Measurements from ENCODE around the gene EVL. TPM values are rescaled to one million over a fixed set of nuclear protein-coding genes. Genes with fewer than 3 reads are reported as not detected.

The EVL gene
- total RNA-seq, 4 donors from 2014 or later: 33.7 to 148 (median 56.1) TPM

DNA sequence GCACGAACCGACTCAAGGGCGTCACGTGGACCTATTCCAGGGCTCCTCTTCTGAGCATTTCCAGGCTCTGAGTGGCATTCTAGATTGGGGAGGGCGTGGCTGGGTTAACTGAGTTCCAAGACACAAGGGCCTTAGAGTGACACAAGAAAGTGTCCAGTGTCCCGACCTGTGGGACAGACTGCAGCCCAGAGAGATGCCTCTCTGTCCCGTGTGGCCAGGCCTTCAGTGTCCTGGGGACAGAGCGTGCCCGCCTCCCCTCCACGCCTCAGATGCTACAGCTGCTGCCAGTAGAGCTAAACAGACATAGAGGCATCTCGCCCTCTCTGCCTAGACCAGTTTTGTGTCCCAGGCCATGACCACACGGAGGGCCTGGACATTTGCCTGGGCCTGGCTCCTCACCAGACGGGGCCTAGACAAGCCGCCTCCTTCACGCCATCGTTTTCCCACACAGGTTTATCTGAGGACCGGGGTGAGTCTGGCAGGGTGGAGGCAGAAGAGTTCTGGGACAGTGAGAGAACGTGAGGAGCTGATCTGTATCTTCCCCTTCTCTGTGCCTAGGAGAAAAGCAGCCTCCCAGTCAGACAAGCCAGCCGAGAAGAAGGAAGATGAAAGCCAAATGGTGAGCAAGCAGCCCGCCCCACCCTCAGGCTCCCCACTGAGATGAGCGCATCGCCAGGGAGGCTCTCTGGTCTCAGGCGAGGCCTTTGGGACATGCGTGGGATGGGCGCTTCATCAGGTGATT is 67.1 kb downstream of the EVL start:
- no peak for DNase-seq (ENCODE audit: low spot score)
- TF ChIP-seq, protein P1, sequence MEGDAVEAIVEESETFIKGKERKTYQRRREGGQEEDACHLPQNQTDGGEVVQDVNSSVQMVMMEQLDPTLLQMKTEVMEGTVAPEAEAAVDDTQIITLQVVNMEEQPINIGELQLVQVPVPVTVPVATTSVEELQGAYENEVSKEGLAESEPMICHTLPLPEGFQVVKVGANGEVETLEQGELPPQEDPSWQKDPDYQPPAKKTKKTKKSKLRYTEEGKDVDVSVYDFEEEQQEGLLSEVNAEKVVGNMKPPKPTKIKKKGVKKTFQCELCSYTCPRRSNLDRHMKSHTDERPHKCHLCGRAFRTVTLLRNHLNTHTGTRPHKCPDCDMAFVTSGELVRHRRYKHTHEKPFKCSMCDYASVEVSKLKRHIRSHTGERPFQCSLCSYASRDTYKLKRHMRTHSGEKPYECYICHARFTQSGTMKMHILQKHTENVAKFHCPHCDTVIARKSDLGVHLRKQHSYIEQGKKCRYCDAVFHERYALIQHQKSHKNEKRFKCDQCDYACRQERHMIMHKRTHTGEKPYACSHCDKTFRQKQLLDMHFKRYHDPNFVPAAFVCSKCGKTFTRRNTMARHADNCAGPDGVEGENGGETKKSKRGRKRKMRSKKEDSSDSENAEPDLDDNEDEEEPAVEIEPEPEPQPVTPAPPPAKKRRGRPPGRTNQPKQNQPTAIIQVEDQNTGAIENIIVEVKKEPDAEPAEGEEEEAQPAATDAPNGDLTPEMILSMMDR (IDR thresholded peaks at IDR 0.05): no peak
- ATAC-seq (ENCODE audit: low FRiP score): no peak

DNA sequence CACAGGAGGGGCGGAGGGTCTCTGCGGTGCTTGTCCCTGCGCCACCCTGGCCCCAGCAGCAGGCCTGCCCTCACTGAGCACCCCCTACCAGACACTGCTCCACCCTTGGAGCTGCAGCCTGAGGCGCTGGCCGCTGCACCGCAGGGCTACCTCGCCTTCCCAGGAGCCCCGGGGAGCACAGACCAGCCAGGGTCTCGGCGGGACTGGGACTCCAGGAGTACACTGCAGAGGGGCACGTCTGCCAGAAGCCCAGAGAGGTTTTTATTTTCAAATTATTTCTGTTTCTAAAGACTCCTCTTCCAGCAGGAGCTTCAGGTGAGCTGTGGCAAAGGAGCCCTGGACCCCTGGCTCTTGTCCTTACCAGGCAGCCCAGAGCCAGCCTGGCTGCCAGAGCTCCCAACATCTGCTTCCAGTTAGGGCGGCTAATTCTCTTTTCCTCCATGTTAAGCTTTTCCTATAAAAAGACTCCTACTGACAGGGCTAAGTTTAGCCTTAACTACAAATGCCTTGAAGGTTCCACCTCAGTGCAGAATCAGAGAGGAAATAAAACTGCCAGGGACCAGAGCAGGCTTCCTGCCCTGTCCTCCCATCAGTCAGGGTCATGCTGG is 67.8 kb downstream of the EVL start:
- TF ChIP-seq, protein P1 (IDR thresholded peaks at IDR 0.05): no peak
- ATAC-seq (ENCODE audit: low FRiP score) (no peak), DNase-seq (ENCODE audit: low spot score) (no peak)

DNA sequence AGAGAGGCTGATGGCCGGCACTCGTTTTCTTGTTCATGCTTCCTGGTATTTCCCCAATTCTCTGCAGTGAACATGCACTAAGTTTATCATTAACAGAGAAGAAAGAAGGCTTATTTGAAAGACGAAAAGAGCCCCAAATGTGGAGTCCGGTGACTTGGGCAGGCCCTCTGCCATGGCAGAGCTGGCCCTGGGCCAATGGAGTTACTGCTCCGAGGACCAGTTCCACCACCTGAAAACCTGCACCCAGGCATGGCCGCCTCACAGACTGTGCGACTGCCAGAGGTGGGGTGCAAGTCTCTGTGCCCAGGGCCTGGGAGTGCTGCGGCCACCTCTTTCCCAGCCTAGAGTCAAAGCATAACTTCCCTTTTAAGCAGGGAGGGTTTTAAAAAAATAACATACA is 69.4 kb downstream of the EVL start:
- ATAC-seq (ENCODE audit: low FRiP score) (no peak), DNase-seq (ENCODE audit: low spot score) (no peak)
- TF ChIP-seq, protein P1 (IDR thresholded peaks at IDR 0.05): no peak

DNA sequence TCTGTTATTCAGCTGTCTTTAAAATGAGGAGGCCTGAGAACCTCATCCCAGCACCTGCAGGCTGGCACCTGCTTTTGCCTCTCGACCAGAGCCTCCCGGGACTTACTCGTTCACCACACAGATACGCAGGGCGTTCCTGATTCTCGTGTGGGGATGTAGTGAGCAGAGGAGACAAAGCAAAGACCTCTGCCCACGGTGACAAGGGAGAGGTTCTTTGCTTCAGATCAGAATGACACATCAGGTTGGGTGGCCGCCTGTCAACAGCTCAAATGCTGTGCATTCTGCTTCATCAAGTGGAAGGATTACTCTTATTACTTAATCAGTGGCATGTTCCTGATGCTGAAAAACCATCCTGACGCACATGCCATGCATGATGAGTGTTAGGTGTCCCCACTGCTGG is 69.9 kb downstream of the EVL start:
- TF ChIP-seq, protein P1 (IDR thresholded peaks at IDR 0.05): no peak
- ATAC-seq (ENCODE audit: low FRiP score): no peak
- DNase-seq (ENCODE audit: low spot score): no peak

DNA sequence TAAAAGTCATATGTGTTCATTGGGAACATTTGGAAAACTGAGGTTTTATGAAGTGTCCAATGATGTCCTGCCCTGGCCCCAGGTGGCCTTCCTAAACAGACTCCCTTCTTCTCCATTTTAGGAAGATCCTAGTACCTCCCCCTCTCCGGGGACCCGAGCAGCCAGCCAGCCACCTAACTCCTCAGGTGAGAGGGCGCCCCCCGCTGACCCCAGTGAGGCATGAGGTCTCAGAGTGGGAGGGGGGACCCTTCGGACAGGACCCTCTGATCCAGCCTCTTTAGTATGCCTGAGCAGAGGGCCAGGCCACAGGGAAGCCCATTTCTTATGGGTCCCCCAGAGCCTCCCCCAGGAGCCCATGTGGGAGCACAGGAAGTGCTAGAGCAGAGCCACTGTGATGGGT is 70.6 kb downstream of the EVL start:
- DNase-seq (ENCODE audit: low spot score): no peak
- TF ChIP-seq, protein P1 (IDR thresholded peaks at IDR 0.05): no peak
- no peak for ATAC-seq (ENCODE audit: low FRiP score)

DNA sequence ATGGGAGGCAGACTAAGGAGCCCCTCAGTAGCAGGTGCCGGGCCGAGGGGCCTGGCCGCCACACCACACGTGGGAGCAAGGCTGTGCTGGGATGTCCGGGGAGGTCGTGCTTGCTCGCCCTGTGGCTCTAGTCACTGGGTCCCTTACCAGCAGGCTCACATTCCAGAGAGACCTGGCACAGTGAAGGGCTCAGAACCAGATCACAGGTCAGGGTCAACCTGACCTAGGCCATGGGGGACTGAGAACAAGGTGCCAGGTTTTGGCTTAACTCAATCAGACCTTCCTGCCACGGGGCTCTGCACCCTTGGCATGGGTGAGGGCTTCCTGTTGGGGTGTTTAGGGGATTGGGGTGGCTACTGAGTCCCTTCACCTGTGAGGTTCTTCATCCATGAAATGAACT is 72.0 kb downstream of the EVL start:
- TF ChIP-seq, protein P1 (IDR thresholded peaks at IDR 0.05): no peak
- DNase-seq (ENCODE audit: low spot score) (no peak), ATAC-seq (ENCODE audit: low FRiP score) (no peak)
